Gastrocnemius medialis (tissue), 4 donors: ENCODE results near the gene TUBA8.
"Not testable (repeated sequence)": the region's sequence is repeated elsewhere in the genome, so short reads cannot be mapped to it uniquely, and the experiment has no call there.

ENCODE experiments used
- CTCF ChIP-seq, 5 experiments: fragments of 450-650 bp in 3 of 5; fragments of 200-600 bp in 2 of 5; sonication (generic) in 2 of 5; IDR thresholded peaks in 4 of 5; conservative IDR thresholded peaks in 1 of 5; 1 replicate in 4 of 5; 2 replicates in 1 of 5; pipeline ENCODE4 v1.5.1; 2016 to 2019; ENCODE audit warnings: antibody characterized with exemption in 5 of 5, mild to moderate bottlenecking in 3 of 5, moderate library complexity in 3 of 5
- POLR2A ChIP-seq, 2 donors: fragments of 450-650 bp; IDR thresholded peaks; one replicate each; pipeline ENCODE4 v1.6.1; 2017; ENCODE audit warnings: antibody characterized with exemption in 2 of 2, mild to moderate bottlenecking in 2 of 2, moderate library complexity in 2 of 2

DNA sequence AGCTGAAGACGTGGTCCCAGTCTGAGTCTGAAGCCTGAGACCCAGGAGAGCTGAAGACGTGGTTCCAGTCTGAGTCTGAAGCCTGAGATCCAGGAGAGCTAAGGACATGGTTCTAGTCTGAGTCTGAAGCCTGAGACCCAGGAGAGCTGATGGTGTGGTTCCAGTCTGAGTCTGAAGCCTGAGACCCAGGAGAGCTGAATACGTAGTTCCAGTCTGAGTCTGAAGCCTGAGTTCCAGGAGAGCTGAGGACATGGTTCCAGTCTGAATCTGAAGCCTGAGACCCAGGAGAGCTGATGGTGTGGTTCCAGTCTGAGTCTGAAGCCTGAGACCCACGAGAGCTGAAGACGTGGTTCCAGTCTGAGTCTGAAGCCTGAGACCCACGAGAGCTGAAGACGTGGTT lies 4.6 kb upstream of the TUBA8 start:
- not testable (repeated sequence) for TF ChIP-seq CTCF (IDR thresholded peaks at IDR 0.05 in 4 of 5, conservative IDR thresholded peaks at IDR 0.05 in 1 of 5); POLR2A (IDR thresholded peaks at IDR 0.05)
